Measurements from ENCODE around the gene RDH14. TPM values are rescaled to one million over a fixed set of nuclear protein-coding genes. Genes with fewer than 3 reads are reported as not detected.

RDH14 gene
- total and polyA plus RNA-seq, 2 experiments from 2014 or later = 64.5 to 65.6 TPM

DNA sequence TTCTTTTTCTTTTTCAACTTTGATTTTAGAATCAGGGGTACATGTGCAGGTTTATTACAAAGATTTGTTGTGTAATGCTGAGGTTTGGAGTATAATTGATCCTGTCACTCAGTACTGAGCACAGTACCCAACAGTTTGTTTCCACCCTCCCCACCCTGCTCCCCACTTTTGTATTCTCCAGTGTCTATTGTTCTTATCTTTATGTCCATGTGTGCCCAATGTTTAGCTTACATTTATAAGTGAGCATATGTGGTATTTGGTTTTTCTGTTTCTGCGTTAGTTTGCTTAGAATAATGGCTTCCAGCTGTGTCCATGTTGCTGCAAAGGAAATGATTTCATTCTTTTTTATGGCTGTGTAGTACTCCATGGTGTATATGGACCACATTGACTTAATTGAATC lies 43.1 kb downstream of the RDH14 start:
- Histone ChIP-seq H3K9me3 (ENCODE audit: low read depth) (no peaks in the 10 kb centered on the region), H3K27me3 (no peaks in the 10 kb centered on the region), H3K4me1 (ENCODE audit: low read depth) (peaks cover 20% of the 10 kb centered on the region), H3K4me3 (no peak overlapping the region), H3K27ac (no peak overlapping the region), H3K36me3 (no peaks in the 10 kb centered on the region)
- no peak for TF ChIP-seq CTCF (IDR thresholded peaks at IDR 0.05; ENCODE audit: low read depth, low read length)
- DNase-seq (ENCODE audit: low read depth in 1 of 2, low spot score in 1 of 2) = no peak

DNA sequence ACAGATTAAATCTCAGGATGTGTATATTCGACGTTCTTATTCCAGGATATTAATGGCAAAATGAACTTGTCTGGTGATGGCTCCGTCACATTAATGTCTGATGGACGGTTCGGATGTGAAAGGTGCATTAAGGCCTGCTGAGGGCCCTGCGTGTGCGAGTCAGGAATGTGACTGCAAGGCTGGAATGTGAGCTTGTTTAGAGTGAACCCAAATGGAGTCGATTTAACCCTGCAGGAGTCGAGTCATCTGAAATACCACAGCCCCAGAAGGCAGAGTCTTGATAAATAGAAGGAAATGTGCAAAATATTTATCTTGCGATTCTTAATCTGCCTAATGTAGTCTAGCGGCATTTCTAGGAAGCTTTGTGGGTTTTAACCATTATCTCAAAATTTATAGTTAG lies 44.3 kb downstream of the RDH14 start:
- TF ChIP-seq CTCF (IDR thresholded peaks at IDR 0.05; ENCODE audit: low read depth, low read length) = no peak
- Histone ChIP-seq H3K4me1 (ENCODE audit: low read depth) (peaks cover 16% of the 10 kb centered on the region), H3K9me3 (ENCODE audit: low read depth) (no peaks in the 10 kb centered on the region), H3K27me3 (no peaks in the 10 kb centered on the region), H3K4me3 (no peak overlapping the region), H3K27ac (no peak overlapping the region), H3K36me3 (no peaks in the 10 kb centered on the region)
- DNase-seq (ENCODE audit: low read depth in 1 of 2, low spot score in 1 of 2) = peak; percentile 39 to 79

DNA sequence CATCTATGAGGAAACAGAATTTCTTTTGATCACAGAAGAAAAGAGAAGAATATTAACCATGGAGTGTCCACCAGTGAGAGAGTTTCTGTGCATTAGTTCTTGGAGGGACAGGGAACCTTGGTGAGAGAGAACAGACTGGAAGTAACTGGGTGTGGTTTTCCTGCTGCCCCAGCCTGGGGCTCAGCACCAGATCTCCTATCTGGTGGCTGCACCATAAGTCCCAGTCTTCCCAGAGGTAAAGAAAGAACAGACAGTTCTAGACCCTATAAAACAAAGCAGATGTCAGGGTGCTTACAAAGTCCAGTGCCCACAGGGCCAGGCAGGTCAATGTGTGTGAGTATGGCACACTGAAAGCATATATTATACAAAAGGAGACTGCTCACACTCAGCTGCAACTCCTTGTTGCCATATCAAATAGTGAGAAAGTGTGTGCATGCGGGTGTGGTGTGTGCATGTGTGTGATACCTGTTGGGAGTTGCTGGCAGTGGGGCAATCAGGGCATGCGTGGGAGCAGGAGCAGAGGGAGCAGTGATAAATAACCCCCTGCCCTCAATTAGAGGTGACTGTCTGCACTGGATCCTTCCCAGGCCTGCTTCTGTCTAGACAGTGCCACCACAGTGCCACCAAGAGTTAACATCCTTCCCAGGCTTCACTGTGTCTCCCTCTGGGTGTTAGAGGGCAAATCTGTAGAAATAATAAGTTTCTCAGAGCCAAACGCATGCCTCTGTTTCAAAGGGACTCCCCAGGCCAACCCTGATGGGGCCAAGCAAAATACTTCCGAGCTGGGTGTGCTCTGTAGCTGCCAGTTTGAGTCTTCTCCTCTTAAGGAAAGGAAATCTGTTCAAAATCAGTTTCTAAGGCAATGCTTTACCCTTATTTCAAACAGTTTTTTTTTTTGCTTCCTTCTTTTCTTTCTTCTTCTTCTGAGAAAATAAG lies 45.7 kb downstream of the RDH14 start:
- Histone ChIP-seq H3K27me3 (no peaks in the 10 kb centered on the region), H3K9me3 (ENCODE audit: low read depth) (no peaks in the 10 kb centered on the region)
- no peak for TF ChIP-seq CTCF (IDR thresholded peaks at IDR 0.05; ENCODE audit: low read depth, low read length)

GRCh38 chr2:18510775-18511174 lies 49.7 kb downstream of the RDH14 start:
- Histone ChIP-seq H3K9me3 (ENCODE audit: low read depth) (no peaks in the 10 kb centered on the region), H3K36me3 (no peaks in the 10 kb centered on the region), H3K27me3 (no peaks in the 10 kb centered on the region), H3K4me3 (no peak overlapping the region), H3K4me1 (ENCODE audit: low read depth) (peaks cover 6% of the 10 kb centered on the region), H3K27ac (no peak overlapping the region)
- no peak for DNase-seq (ENCODE audit: low read depth in 1 of 2, low spot score in 1 of 2)
- TF ChIP-seq CTCF (IDR thresholded peaks at IDR 0.05; ENCODE audit: low read depth, low read length) = no peak

More for the DNA sequence above, 45.7 kb downstream of the RDH14 start:
- no peak overlapping the region for H3K27ac ChIP-seq
- H3K36me3 ChIP-seq = no peaks in the 10 kb centered on the region
- H3K4me3 ChIP-seq = no peak overlapping the region
- DNase-seq (ENCODE audit: low read depth in 1 of 2, low spot score in 1 of 2) = no peak
- H3K4me1 ChIP-seq (ENCODE audit: low read depth) = peaks cover 11% of the 10 kb centered on the region

DNA sequence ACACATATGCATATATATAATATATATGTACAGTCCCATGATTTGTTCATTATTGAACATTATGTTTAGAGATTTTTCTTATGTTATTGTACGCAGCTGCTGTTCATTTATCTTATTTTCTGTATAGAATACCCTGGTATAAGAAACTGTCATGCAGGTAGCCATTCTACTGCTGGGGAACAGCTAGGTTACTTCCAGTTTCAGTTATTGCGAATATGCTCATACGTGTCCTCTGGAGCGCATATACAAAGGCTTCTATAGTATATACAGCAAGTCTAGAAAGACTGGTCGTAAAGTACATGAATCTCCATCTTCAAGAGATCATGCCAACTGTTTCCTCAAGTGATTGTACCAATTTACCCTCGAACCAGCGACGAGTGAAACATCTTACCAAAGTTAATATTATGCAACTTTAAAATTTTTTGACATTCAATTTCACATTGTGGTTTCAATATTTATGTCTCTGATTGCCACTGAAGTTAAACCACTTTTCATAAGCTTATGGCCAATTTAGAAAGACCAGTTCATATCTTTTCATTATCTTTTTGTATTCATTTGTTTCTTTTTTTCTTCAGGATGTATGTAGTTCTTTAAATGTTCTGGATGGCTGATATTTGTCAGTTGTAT lies 53.5 kb downstream of the RDH14 start:
- no peaks in the 10 kb centered on the region for H3K9me3 ChIP-seq (ENCODE audit: low read depth)
- no peak overlapping the region for H3K27ac ChIP-seq
- no peaks in the 10 kb centered on the region for H3K4me1 ChIP-seq (ENCODE audit: low read depth)
- H3K36me3 ChIP-seq = no peaks in the 10 kb centered on the region
- H3K27me3 ChIP-seq = no peaks in the 10 kb centered on the region
- H3K4me3 ChIP-seq = no peak overlapping the region
- DNase-seq (ENCODE audit: low read depth in 1 of 2, low spot score in 1 of 2) = no peak
- no peak for TF ChIP-seq CTCF (IDR thresholded peaks at IDR 0.05; ENCODE audit: low read depth, low read length)

All from cardiac muscle cell (in vitro differentiated cells and primary cell).